ENCODE results near the gene CACUL1. TPM values are rescaled to one million over a fixed set of nuclear protein-coding genes. Genes with fewer than 3 reads are reported as not detected.

The CACUL1 gene
- total RNA-seq, 1 experiment from 2014 or later: 67.5 TPM

DNA sequence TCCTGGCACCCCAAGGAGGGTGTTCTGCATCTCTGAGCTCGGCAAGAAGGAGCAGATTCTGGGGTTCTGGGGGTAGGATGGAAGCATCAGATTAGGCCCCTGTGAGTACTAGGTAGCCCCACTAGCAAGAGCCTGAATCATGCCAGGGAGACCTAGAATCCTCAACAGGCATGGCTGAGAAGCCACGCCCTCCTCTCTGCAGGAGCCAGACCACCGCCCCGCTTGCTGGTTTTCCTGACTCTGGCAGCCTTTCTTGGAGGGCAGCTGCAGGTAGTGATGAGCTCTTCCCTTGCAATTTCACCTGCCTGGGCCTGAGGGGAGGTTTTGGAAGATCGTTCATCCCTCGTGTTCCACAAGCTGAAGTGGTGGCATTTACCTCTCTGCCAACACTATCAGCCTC, 90.4 kb downstream of the CACUL1 start:
- Histone ChIP-seq H3K4me2 (ENCODE audit: low read length) (no peak overlapping the region), H3K9me3 (ENCODE audit: control insufficient read depth in 1 of 2, insufficient read depth in 1 of 2, low read depth in 1 of 2, low read length in 2 of 2) (no peaks in the 10 kb centered on the region), H3K79me2 (ENCODE audit: insufficient read depth, low read length) (no peaks in the 10 kb centered on the region), H3K27ac (ENCODE audit: low read depth, low read length) (no peak overlapping the region), H3K9me2 (ENCODE audit: insufficient read depth) (no peaks in the 10 kb centered on the region), H3K9ac (ENCODE audit: low read length) (no peak overlapping the region), H3K27me3 (ENCODE audit: insufficient read depth, low read length) (peaks cover 2% of the 10 kb centered on the region; the same call in 1 of the 2 replicates), H2AFZ (ENCODE audit: low read depth, low read length, poor library complexity, severe bottlenecking) (no peak overlapping the region), H4K20me1 (ENCODE audit: insufficient read depth) (no peaks in the 10 kb centered on the region), H3K4me1 (ENCODE audit: control insufficient read depth in 1 of 2, insufficient read depth in 2 of 2, low read length in 2 of 2) (no peaks in the 10 kb centered on the region), H3K4me3 (replicated peaks in 1 of 2; ENCODE audit: low read depth in 1 of 2, low read length in 2 of 2) (no peak overlapping the region), H3K36me3 (ENCODE audit: control insufficient read depth in 1 of 2, insufficient read depth in 2 of 2, low read length in 2 of 2) (no peaks in the 10 kb centered on the region)
- ChIA-PET RAD21 (ENCODE audit: low non-redundant PET in 1 of 2, low total read pairs in 2 of 2, uncharacterized antibody in 2 of 2, unreplicated experiment in 2 of 2) (no interaction called here), CTCF (no interaction called here), POLR2A (no interaction called here)
- TF ChIP-seq CBX3 (IDR thresholded peaks at IDR 0.05; ENCODE audit: low read depth) (no peak), RAD21 (IDR thresholded peaks at IDR 0.05; ENCODE audit: low read depth) (no peak), JUND (IDR thresholded peaks at IDR 0.05) (no peak), SIN3A (IDR thresholded peaks at IDR 0.05; ENCODE audit: low read depth) (no peak), SRF (IDR thresholded peaks at IDR 0.05; ENCODE audit: low read depth) (no peak)
- TF ChIP-seq, protein P1, sequence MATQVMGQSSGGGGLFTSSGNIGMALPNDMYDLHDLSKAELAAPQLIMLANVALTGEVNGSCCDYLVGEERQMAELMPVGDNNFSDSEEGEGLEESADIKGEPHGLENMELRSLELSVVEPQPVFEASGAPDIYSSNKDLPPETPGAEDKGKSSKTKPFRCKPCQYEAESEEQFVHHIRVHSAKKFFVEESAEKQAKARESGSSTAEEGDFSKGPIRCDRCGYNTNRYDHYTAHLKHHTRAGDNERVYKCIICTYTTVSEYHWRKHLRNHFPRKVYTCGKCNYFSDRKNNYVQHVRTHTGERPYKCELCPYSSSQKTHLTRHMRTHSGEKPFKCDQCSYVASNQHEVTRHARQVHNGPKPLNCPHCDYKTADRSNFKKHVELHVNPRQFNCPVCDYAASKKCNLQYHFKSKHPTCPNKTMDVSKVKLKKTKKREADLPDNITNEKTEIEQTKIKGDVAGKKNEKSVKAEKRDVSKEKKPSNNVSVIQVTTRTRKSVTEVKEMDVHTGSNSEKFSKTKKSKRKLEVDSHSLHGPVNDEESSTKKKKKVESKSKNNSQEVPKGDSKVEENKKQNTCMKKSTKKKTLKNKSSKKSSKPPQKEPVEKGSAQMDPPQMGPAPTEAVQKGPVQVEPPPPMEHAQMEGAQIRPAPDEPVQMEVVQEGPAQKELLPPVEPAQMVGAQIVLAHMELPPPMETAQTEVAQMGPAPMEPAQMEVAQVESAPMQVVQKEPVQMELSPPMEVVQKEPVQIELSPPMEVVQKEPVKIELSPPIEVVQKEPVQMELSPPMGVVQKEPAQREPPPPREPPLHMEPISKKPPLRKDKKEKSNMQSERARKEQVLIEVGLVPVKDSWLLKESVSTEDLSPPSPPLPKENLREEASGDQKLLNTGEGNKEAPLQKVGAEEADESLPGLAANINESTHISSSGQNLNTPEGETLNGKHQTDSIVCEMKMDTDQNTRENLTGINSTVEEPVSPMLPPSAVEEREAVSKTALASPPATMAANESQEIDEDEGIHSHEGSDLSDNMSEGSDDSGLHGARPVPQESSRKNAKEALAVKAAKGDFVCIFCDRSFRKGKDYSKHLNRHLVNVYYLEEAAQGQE (IDR thresholded peaks at IDR 0.05; ENCODE audit: low read depth): no peak
- TF ChIP-seq, protein P2, sequence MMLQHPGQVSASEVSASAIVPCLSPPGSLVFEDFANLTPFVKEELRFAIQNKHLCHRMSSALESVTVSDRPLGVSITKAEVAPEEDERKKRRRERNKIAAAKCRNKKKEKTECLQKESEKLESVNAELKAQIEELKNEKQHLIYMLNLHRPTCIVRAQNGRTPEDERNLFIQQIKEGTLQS (IDR thresholded peaks at IDR 0.05): no peak
- BruUV-seq (replicated peaks): no TSS peak
- intact Hi-C loops (cut with micrococcal nuclease): no loop called here
- DNase-seq (ENCODE audit: low read depth, low spot score) (no peak), ATAC-seq (no peak)

DNA sequence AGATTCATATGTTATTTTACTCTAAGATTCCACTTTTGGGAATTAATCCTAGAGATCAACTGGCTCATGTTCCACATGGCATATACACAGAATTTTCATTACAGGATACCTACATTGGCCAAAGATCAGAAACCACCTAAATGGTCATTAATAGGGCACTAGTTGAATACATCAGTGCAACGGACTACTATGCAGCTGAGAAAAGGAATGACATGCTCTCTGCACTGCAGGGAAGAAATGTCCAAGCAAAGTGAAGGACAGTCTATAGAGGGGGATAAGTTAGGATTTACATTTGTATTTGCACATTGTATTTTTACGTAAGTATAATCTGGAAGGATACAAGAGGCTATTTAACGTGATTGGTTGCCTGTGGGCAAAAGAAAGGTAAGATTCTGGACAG, 91.6 kb downstream of the CACUL1 start:
- Histone ChIP-seq H3K4me2 (ENCODE audit: low read length) (no peak overlapping the region), H3K27me3 (ENCODE audit: insufficient read depth, low read length) (peaks cover 14% of the 10 kb centered on the region; the same call in 1 of the 2 replicates), H3K9me3 (ENCODE audit: control insufficient read depth in 1 of 2, insufficient read depth in 1 of 2, low read depth in 1 of 2, low read length in 2 of 2) (no peaks in the 10 kb centered on the region), H3K4me1 (ENCODE audit: control insufficient read depth in 1 of 2, insufficient read depth in 2 of 2, low read length in 2 of 2) (no peaks in the 10 kb centered on the region), H4K20me1 (ENCODE audit: insufficient read depth) (no peaks in the 10 kb centered on the region), H3K4me3 (replicated peaks in 1 of 2; ENCODE audit: low read depth in 1 of 2, low read length in 2 of 2) (no peak overlapping the region), H3K9me2 (ENCODE audit: insufficient read depth) (no peaks in the 10 kb centered on the region), H3K27ac (ENCODE audit: low read depth, low read length) (no peak overlapping the region), H3K79me2 (ENCODE audit: insufficient read depth, low read length) (no peaks in the 10 kb centered on the region), H3K9ac (ENCODE audit: low read length) (no peak overlapping the region), H2AFZ (ENCODE audit: low read depth, low read length, poor library complexity, severe bottlenecking) (no peak overlapping the region), H3K36me3 (ENCODE audit: control insufficient read depth in 1 of 2, insufficient read depth in 2 of 2, low read length in 2 of 2) (no peaks in the 10 kb centered on the region)
- no TSS peak for BruUV-seq (replicated peaks)
- ChIA-PET CTCF (no interaction called here), POLR2A (no interaction called here), RAD21 (ENCODE audit: low non-redundant PET in 1 of 2, low total read pairs in 2 of 2, uncharacterized antibody in 2 of 2, unreplicated experiment in 2 of 2) (no interaction called here)
- intact Hi-C loops (cut with micrococcal nuclease): no loop called here
- DNase-seq (ENCODE audit: low read depth, low spot score) (no peak), ATAC-seq (no peak)
- TF ChIP-seq POLR2AphosphoS5 (IDR thresholded peaks at IDR 0.05; ENCODE audit: low read depth, low read length): no peak
- no peak for TF ChIP-seq SIN3A (IDR thresholded peaks at IDR 0.05; ENCODE audit: low read depth)
- no peak for TF ChIP-seq EZH2phosphoT487 (IDR thresholded peaks at IDR 0.05; ENCODE audit: borderline replicate concordance)
- no peak for TF ChIP-seq SP1 (IDR thresholded peaks at IDR 0.05; ENCODE audit: low read depth)
- TF ChIP-seq, protein P3, sequence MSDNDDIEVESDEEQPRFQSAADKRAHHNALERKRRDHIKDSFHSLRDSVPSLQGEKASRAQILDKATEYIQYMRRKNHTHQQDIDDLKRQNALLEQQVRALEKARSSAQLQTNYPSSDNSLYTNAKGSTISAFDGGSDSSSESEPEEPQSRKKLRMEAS (IDR thresholded peaks at IDR 0.05): no peak
- TF ChIP-seq, protein P1 (IDR thresholded peaks at IDR 0.05; ENCODE audit: low read depth): no peak

Measured in HCT116 (cell line).